ENCODE measurements around the gene CXorf49.
"Not testable (repeated sequence)": the region's sequence is repeated elsewhere in the genome, so short reads cannot be mapped to it uniquely, and the experiment has no call there.

Gene CXorf49

DNA sequence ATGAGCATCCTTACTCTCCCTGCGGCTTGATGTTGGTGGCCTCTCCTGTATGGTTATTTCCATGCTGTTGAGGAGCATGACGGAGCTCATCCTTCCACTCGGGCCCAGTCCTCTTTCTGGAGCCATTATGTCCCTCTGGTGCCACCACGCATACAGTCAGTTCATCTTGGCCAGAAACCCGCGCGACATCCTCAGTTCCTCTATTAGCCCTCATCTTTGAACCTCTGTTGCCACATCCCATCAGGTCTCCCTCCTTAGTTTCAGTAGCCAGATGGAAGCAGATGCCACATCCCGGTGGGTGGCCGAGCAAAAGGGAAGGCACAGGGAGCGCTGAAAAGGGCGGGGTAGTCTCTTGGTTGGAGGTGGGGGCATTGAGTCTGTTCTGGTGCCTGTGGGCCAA lies 46.1 kb downstream of the CXorf49 start:
- no peak for DNase-seq (ENCODE audit: low read depth)

DNA sequence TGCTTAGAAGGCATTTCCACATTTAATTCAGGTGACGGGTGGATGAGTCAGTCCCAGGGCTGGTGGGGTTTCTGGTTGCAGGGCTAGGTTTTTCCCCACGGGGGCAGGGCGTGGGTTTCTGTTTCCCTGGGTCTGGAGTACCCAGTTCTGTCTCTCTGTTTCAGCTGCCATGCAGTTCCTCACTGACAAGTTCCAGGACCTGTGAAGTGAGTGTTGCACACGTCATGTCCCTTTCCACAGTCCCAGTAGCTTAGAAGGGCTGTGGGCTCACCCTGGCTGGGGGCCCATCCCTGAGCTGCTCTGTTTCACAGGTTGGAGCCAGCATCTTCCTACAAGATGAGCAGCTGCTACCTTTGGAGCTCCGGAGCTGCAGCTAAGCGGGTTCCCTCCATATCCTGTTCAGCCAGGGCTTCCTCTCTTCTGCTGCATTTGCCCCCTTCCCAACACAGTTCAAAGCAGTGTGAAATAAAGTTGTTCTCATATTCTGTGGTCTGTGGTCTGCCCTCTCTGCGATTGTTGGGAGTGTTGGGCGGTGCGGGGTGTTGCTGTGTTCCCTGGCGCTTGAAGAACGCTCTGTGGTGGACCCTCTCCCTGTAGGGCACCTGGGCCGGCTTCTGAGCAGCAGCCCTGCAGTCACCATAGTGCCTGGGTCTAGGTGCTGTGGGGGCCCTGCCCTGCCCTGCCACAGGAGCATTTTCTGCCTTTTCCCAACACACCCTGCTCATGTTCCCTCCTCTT lies 46.9 kb downstream of the CXorf49 start:
- no peak for DNase-seq (ENCODE audit: low read depth)

DNA sequence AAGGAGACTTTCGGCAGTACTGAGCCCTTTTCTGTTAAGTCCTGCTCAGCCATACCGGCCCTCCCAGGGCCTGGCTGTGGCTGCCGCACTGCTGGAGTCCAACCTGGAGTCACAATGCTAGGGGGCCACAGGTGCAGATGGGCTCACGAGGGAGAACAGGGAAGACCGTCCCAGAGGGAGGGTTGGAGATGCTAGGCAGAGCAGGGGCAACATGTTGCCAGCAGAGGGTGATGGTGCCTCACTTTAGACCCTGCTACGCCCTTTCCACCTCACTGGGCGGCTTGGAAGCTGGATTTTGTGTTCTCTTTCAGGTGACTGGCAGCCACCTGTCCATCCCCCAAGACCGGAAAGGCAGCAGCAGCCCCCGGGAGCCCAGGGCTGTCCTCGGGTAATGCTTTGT lies 48.1 kb downstream of the CXorf49 start:
- DNase-seq (ENCODE audit: low read depth) = not testable (repeated sequence)

DNA sequence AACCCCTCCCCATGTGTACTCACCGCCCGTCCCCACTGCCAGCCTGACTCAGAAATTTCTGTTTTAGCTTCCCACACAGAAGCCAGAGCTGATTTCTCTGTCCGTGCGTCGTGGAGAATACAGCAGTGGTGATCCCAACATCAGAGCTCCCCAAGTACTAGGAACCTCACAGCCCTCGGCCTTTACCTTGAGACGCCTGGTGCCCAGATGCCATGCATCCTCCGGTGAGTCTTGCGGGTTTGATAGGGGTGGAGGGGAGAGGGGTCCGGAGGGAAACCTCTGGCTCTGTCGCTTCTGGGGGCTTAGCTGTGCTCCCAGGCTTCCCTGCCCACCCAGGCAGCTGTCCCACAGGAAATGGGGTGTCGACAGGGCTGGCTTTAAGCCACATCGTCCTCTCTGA lies 48.6 kb downstream of the CXorf49 start:
- no peak for DNase-seq (ENCODE audit: low read depth)

DNA sequence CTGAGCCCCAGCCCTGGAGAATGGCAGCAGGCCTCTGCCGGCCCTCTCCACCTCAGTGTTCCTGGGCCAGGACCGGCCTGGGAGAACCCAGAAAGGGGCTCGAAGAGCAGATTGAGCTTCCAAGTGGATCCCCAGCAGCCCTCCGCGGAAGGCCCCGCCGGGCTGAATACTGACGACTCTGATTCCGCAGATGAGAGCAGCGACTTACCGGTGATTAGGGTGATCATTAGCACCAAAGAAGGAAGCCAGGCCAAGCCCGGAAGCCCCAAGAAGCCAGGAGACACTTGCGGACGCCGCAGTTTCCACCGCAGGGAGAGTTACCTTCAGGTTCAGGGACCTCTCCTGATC lies 49.9 kb downstream of the CXorf49 start:
- DNase-seq (ENCODE audit: low read depth) = no peak

DNA sequence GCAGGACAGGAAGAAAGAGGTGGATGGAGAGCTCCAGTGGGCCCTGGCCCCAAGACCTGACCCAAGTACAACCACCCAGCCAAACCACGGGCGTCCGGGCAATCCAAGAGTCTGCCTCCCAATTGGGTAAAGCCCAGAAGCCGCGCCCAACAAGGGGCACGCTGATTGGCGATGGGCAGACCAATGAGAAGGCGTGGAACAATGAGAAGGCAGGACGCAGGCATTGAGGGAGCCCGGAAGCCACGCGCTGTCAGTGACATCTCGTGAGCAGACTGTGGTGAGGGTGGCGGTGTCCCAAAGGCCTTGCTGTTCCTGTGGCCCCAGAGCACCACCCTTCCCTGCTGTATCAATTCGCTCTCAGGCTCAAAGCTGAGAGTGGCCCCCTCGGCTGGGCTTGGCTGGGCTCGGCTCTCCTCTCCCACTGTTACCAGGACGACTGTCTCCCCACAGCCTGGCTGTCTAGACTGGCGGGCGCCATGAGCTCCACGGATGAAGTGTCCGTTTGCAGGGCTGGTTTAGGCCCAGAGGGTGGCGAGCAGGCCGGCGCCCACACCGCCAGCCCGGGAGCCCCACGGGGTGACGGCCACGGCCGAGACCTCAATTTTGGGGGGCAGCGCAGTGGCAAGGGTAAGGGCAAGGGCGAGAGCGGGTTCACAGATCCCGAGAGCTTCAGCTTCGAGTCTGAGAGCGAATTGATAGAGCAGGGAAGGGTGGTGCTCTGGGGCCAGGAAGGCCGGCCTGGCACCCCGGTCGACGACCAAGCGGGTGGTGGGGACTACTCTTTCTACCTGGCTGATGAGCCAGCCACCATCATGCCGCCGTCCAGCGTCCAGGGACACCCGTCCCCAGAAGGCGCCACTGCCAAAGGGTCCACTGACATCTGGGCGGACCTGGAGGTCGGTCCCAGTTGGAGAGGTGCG lies 50.5 kb downstream of the CXorf49 start, which contains the start of gene LOC101059915:
TSS of gene LOC101059915 (plus strand) at position 219 of the 920 bp plus-strand sequence.
- DNase-seq (ENCODE audit: low read depth) = no peak

DNA sequence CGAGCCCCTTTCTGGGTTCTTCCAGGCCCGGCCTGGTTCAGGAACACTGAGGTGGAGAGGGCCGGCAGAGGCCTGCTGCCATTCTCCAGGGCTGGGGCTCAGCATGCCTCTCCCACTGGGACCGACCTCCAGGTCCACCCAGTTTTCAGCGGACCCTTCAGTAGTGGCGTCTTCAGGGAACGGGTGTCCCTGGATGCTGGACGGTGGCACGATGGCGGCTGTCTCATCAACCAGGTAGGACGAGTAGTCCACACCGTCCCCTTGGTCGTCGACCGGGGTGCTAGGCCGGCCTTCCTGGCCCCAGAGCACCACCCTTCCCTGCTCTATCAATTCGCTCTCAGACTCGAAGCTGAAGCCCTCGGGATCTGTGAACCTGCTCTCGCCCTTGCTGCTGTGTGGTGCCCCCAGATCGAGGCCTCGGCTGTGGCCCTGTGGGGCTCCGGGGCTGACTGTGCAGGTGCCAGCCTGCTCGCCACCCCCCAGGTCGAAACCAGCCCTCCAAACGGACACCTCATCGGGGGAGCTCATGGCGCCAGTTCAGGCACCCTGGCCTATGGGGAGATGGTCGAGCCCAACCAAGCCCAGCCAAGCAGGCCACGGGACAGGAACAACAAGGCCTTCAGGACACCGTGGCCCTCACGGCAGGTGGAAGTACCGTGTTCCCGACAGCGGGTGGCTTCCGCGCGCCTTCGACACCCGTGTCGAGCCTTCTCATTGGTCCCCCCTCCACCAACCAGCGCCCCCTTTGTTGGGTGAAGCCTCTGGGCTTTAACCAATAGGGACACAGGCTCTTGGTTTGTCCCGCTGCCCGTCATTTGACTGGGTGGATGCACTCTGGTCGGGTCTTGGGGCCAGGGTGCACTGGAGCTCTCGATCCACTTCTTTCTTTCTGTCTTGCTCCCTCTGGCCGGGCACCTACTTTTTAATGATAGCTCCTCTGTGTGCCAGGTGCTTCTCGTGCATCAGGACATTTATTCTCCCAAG lies 51.6 kb downstream of the CXorf49 start:
- no peak for DNase-seq (ENCODE audit: low read depth)

DNA sequence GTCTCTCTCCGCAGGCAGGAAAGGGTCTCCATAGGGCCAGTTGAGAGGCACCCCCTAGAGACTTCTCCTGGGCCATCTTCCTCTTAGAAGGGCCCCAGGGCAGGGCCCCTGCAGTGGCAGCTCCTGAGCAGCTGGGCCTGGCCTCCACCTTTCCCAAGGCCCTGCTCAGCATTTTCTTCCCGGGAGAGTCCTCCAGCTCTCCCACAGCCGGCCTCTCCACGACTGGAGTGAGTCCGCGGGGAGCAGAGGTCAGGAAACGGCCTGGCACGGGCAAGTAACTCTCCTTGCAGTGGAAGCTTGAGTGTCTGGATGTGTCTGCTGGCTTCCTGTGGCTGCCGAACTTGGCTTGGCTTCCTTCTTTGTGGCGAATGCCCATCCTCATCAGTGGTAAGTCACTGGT lies 52.3 kb downstream of the CXorf49 start:
- DNase-seq (ENCODE audit: low read depth) = no peak

DNA sequence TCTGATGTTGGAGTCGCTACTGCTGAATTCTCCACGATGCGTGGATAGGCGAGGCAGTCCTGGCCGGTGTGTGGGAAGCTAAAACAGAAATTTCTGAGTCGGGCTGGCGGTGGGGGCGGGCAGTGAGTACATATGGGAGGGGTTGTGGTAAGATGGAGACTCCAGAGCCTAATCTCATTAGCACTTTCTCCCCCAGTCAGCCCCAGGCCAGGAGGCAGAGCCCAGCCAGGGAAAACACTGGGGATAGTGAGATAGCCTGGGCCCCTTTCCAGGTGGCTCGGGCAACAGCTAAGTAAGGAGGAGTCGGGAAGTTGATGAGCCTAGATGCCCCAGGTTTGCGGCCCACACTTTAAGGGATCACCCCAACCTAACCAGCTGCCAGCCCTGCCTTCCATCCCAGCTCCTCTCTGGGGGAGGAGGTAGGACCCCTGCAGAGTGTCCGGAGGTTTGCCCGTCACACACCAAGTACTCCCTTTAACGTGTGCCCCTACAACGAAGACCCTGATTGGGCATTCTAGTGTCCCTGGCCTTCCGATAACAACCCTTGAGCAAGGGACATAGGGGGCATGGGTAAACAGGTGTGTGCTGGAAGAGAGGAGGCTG lies 53.1 kb downstream of the CXorf49 start:
- DNase-seq (ENCODE audit: low read depth) = no peak
